Sigmoid colon (tissue), 7 donors: ENCODE results near the gene NBEAL1. TPM values are rescaled to one million over a fixed set of nuclear protein-coding genes. Genes with fewer than 3 reads are reported as not detected.
"Not testable (repeated sequence)": the region's sequence is repeated elsewhere in the genome, so short reads cannot be mapped to it uniquely, and the experiment has no call there.

ENCODE experiments used
- DNase-seq: peaks from one replicate; pipeline ENCODE4 v3.0.0-alpha.2; 2019
- H3K27ac ChIP-seq, 4 donors: fragments of 200-600 bp; sonication (generic); one replicate each; pipeline ENCODE4 v1.5.1; 2016 to 2019; ENCODE audit warnings: mild to moderate bottlenecking in 1 of 4
- H3K27me3 ChIP-seq, 3 donors: fragments of 200-600 bp; sonication (generic); one replicate each; pipeline ENCODE4 v1.5.1; 2019; ENCODE audit warnings: mild to moderate bottlenecking in 1 of 3
- H3K36me3 ChIP-seq, 4 donors: fragments of 200-600 bp; sonication (generic); one replicate each; pipeline ENCODE4 v1.5.1; 2016 to 2019
- H3K4me1 ChIP-seq, 4 donors: fragments of 200-600 bp; sonication (generic); one replicate each; pipeline ENCODE4 v1.5.1; 2017 to 2019
- H3K4me3 ChIP-seq, 4 donors: fragments of 200-600 bp; sonication (generic); one replicate each; pipeline ENCODE4 v1.5.1; 2017 to 2019; ENCODE audit warnings: mild to moderate bottlenecking in 2 of 4, moderate library complexity in 1 of 4
- H3K9me3 ChIP-seq, 4 donors: fragments of 200-600 bp in 3 of 4; sonication (generic) in 3 of 4; one replicate each; pipeline versions ENCODE4 v1.5.1 to v1.6.1; 2013 to 2019
- CTCF ChIP-seq, 4 experiments: fragments of 450-650 bp in 3 of 4; fragments of 200-600 bp in 1 of 4; IDR thresholded peaks; one replicate each; pipeline ENCODE4 v1.5.1; 2016 to 2019; ENCODE audit warnings: antibody characterized with exemption in 4 of 4, mild to moderate bottlenecking in 3 of 4, moderate library complexity in 2 of 4
- EP300 ChIP-seq, 4 donors: sonication (generic); formaldehyde crosslinking; IDR thresholded peaks; one replicate each; pipeline ENCODE4 v1.6.1; 2017; ENCODE audit warnings: antibody characterized with exemption in 4 of 4
- POLR2A ChIP-seq, 2 donors: fragments of 450-650 bp; IDR thresholded peaks; one replicate each; pipeline ENCODE4 v1.6.1; 2016; ENCODE audit warnings: antibody characterized with exemption in 2 of 2, mild to moderate bottlenecking in 2 of 2, moderate library complexity in 2 of 2
- POLR2AphosphoS5 ChIP-seq, 4 donors: sonication (generic); formaldehyde crosslinking; IDR thresholded peaks; one replicate each; pipeline ENCODE4 v1.6.1; 2017; ENCODE audit warnings: antibody characterized with exemption in 4 of 4
- WGBS, 2 donors: extraction: QIAGEN DNeasy Blood & Tissue Kit; methylation state at CpG; one replicate each; pipeline ENCODE4 v1.1.7; 2013; 5-methylcytosine and 5-hydroxymethylcytosine counted together
- intact Hi-C: fragments of 100-400 bp; cut with DNase I; formaldehyde crosslinking; loops from one replicate; pipeline ENCODE4 v1.15.1; 2023
- polyA plus RNA-seq, 3 donors: library from polyadenylated mRNA; stranded (reverse); fragments of 200-250 nt; gene quantifications; one replicate each; pipeline ENCODE4 v1.2.3, GENCODE V29; 2013
- total RNA-seq, 4 donors: library from RNA; depleted of rRNA; stranded (reverse); fragments of >200 nt; gene quantifications; one replicate each; pipeline ENCODE4 v1.1.0, GENCODE V29; 2016
- donor health status: healthy with polysubstance abuse.
- donor health status: Bipolar disorder and iron deficiency.
- donor health status: healthy.

NBEAL1 gene
- total and polyA plus RNA-seq, 7 donors: 8.5 to 39.1 (median 22.7) TPM

DNA sequence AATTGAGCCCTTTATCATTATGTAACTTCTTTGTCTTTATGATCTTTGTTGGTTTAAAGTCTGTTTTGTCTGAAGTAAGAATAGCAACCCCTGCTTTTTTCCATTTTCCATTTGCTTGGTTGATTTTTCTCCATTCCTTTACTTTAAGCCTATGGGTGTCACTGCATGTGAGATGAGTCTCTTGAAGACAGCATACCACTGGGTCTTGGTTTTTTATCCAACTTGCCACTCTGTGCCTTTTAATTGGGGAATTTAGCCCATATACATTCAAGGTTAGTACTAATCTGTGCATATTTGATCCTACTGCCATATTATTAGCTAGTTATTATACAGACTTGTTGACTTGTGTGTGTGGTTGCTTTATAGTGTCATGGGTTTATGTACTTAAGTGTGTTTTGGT, 89.6 kb downstream of the NBEAL1 start:
- no peak for DNase-seq
- Histone ChIP-seq H3K4me1 (no peaks in the 10 kb centered on the region), H3K36me3 (peaks cover 10 to 71% (median 17%) of the 10 kb centered on the region in 4 donors), H3K4me3 (no peak overlapping the region), H3K9me3 (peaks cover 0 to 10% (median 1%) of the 10 kb centered on the region in 4 donors), H3K27ac (no peak overlapping the region), H3K27me3 (no peaks in the 10 kb centered on the region)
- intact Hi-C loops: no loop called here
- no peak for TF ChIP-seq POLR2AphosphoS5 (IDR thresholded peaks at IDR 0.05)

DNA sequence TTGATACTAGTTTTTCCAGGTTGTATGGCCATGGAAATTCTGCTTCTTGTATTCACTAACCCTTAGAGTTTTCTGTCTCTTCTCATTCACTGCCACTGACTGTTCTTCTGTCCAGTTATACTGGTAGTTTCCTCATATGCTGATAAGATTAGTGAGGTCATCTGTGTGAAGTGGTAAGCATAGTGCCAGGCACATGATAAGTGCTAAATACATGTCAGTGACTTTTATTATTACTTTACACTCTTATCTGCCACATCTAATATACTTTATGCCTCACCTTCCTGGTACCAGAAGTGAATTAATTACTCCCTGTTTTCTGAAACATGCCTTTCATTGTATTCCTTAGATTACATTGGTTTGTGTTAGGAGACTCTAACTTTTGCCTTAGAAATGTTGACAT, 91.3 kb downstream of the NBEAL1 start:
- intact Hi-C loops: no loop called here
- Histone ChIP-seq H3K36me3 (peaks cover 10 to 65% (median 19%) of the 10 kb centered on the region in 4 donors), H3K4me3 (no peak overlapping the region), H3K4me1 (no peaks in the 10 kb centered on the region), H3K9me3 (peaks cover 0 to 10% (median 1%) of the 10 kb centered on the region in 4 donors), H3K27ac (no peak overlapping the region), H3K27me3 (no peaks in the 10 kb centered on the region)
- DNase-seq: no peak
- TF ChIP-seq CTCF (IDR thresholded peaks at IDR 0.05) (no peak), POLR2AphosphoS5 (IDR thresholded peaks at IDR 0.05) (no peak), EP300 (IDR thresholded peaks at IDR 0.05) (no peak), POLR2A (IDR thresholded peaks at IDR 0.05) (no peak)

GRCh38 chr2:203110496-203110895, 95.8 kb downstream of the NBEAL1 start:
- H3K27me3 ChIP-seq, H3K9me3 ChIP-seq, DNase-seq, intact Hi-C loops, H3K4me3 ChIP-seq, H3K27ac ChIP-seq, H3K4me1 ChIP-seq: not testable (repeated sequence)
- 71 to 74% methylated on average over 4 of the region's 4 CpGs for WGBS, 2 donors
- peaks cover 0 to 79% (median 29%) of the 10 kb centered on the region in 4 donors for H3K36me3 ChIP-seq

GRCh38 chr2:203112342-203112741, 97.7 kb downstream of the NBEAL1 start:
- 95 to 97% methylated on average over 2 of the region's 2 CpGs for WGBS, 2 donors
- no peak overlapping the region for H3K4me3 ChIP-seq
- intact Hi-C loops: no loop called here
- no peaks in the 10 kb centered on the region for H3K27me3 ChIP-seq
- H3K36me3 ChIP-seq: peaks cover 0 to 92% (median 31%) of the 10 kb centered on the region in 4 donors
- TF ChIP-seq POLR2A (IDR thresholded peaks at IDR 0.05) (no peak), EP300 (IDR thresholded peaks at IDR 0.05) (no peak), POLR2AphosphoS5 (IDR thresholded peaks at IDR 0.05) (no peak), CTCF (IDR thresholded peaks at IDR 0.05) (no peak)
- no peaks in the 10 kb centered on the region for H3K9me3 ChIP-seq
- H3K27ac ChIP-seq: no peak overlapping the region
- no peak for DNase-seq
- H3K4me1 ChIP-seq: no peaks in the 10 kb centered on the region

GRCh38 chr2:203115201-203115700, 100.6 kb downstream of the NBEAL1 start:
- H3K27me3 ChIP-seq, H3K9me3 ChIP-seq, H3K4me1 ChIP-seq, H3K4me3 ChIP-seq, H3K27ac ChIP-seq, intact Hi-C loops, DNase-seq: not testable (repeated sequence)
- WGBS, 2 donors: 94 to 95% methylated on average over 7 of the region's 7 CpGs
- H3K36me3 ChIP-seq: peaks cover 0 to 81% (median 25%) of the 10 kb centered on the region in 4 donors

- no peak for DNase-seq
- TF ChIP-seq CTCF (IDR thresholded peaks at IDR 0.05) (no peak), POLR2AphosphoS5 (IDR thresholded peaks at IDR 0.05) (no peak), EP300 (IDR thresholded peaks at IDR 0.05) (no peak), POLR2A (IDR thresholded peaks at IDR 0.05) (no peak)
- Histone ChIP-seq H3K4me3 (no peak overlapping the region), H3K27me3 (no peaks in the 10 kb centered on the region), H3K36me3 (peaks cover 0 to 53% (median 3%) of the 10 kb centered on the region in 4 donors), H3K4me1 (no peaks in the 10 kb centered on the region), H3K27ac (no peak overlapping the region), H3K9me3 (no peaks in the 10 kb centered on the region)
- 18 to 51% methylated on average over 1 of the region's 1 CpG for WGBS, 2 donors
- intact Hi-C loops: no loop called here
Observed at GRCh38 chr2:203122317-203122986, 107.8 kb downstream of the NBEAL1 start.
